H1 (cell line): ENCODE data around the gene B9D1. TPM values are rescaled to one million over a fixed set of nuclear protein-coding genes. Genes with fewer than 3 reads are reported as not detected.
A peak's percentile ranks its signal among the peaks of the same experiment; 100 is the strongest.

Experiments
- CTCF ChIA-PET: fragments of 300-600 bp; sonication (Branson Sonifier 250); formaldehyde crosslinking; loops from one replicate; lab custom pipeline; 2021; ENCODE audit not compliant: partially characterized antibody; lab: Charles Lee
- POLR2A ChIA-PET: fragments of 300-600 bp; sonication (Branson Sonifier 250); formaldehyde crosslinking; loops from one replicate; lab custom pipeline; 2021; ENCODE audit warnings: inconsistent platforms; ENCODE audit not compliant: partially characterized antibody; lab: Charles Lee
- DNase-seq, 2 experiments: peaks; one replicate each; pipeline versions ENCODE4 v3.0.0 to v3.0.0-alpha.2; 2010 to 2022; ENCODE audit warnings: low spot score in 2 of 2, low read depth in 1 of 2, mixed read lengths in 1 of 2
- FAIRE-seq: peaks from 2 replicates; lab custom pipeline; 2011; peaks lifted over from hg19 to GRCh38; lab: Jason Lieb, UNC
- H2AFZ ChIP-seq: 2 replicates; pipeline ENCODE4 v1.8.1; 2012; ENCODE audit warnings: low read length, inconsistent platforms
- H2AK5ac ChIP-seq: 2 replicates; pipeline ENCODE4 v1.6.1; 2013; ENCODE audit warnings: low read depth, low read length
- H2BK120ac ChIP-seq: replicated peaks from 2 replicates; pipeline ENCODE3; 2013; ENCODE audit warnings: low read depth, low read length, inconsistent platforms
- H2BK12ac ChIP-seq: 2 replicates; pipeline ENCODE4 v1.6.1; 2013; ENCODE audit warnings: low read depth, low read length
- H2BK15ac ChIP-seq: 2 replicates; pipeline ENCODE4 v1.6.1; 2013; ENCODE audit warnings: low read length
- H2BK20ac ChIP-seq: 2 replicates; pipeline ENCODE4 v1.6.1; 2013; ENCODE audit warnings: low read length
- H2BK5ac ChIP-seq: 2 replicates; pipeline ENCODE4 v1.6.1; 2013; ENCODE audit warnings: low read depth, low read length
- H3K14ac ChIP-seq: 2 replicates; pipeline ENCODE4 v1.6.1; 2013; ENCODE audit warnings: inconsistent platforms; ENCODE audit not compliant: insufficient read length
- H3K18ac ChIP-seq: 2 replicates; pipeline ENCODE4 v1.6.1; 2013; ENCODE audit warnings: low read length; ENCODE audit errors: extremely low read depth
- H3K23ac ChIP-seq: 2 replicates; pipeline ENCODE4 v1.6.1; 2013; ENCODE audit warnings: inconsistent platforms; ENCODE audit not compliant: insufficient read length
- H3K23me2 ChIP-seq: 2 replicates; pipeline ENCODE4 v1.6.1; 2013; ENCODE audit warnings: low read depth, low read length
- H3K27ac ChIP-seq: 2 replicates; pipeline ENCODE4 v1.6.1; 2011; ENCODE audit warnings: low read depth, low read length, inconsistent platforms
- H3K27me3 ChIP-seq, 4 experiments: replicated peaks in 1 of 4; 1 replicate in 1 of 4; 2 replicates in 3 of 4; pipeline versions ENCODE4 v1.6.1 to v1.8.1; 2011 to 2013; ENCODE audit warnings: low read length in 3 of 4, mild to moderate bottlenecking in 3 of 4, inconsistent platforms in 2 of 4, mixed read lengths in 2 of 4, moderate library complexity in 1 of 4; ENCODE audit not compliant: control insufficient read depth in 3 of 4, insufficient read depth in 3 of 4; ENCODE audit errors: extremely low read depth in 1 of 4
- H3K36me3 ChIP-seq, 4 experiments: 2 replicates each; pipeline versions ENCODE4 v1.6.1 to v1.8.1; 2011 to 2013; ENCODE audit warnings: mild to moderate bottlenecking in 4 of 4, low read length in 3 of 4, moderate library complexity in 2 of 4, control low read depth in 1 of 4, inconsistent platforms in 1 of 4; ENCODE audit not compliant: insufficient read depth in 4 of 4, control insufficient read depth in 2 of 4
- H3K4ac ChIP-seq: replicated peaks from 2 replicates; pipeline ENCODE3; 2013; ENCODE audit warnings: low read length, low read depth, mixed read lengths, inconsistent platforms; ENCODE audit not compliant: insufficient read length
- H3K4me1 ChIP-seq, 4 experiments: replicated peaks in 1 of 4; 1 replicate in 1 of 4; 2 replicates in 3 of 4; pipeline versions ENCODE4 v1.6.1 to v1.8.1; 2011 to 2013; ENCODE audit warnings: low read length in 3 of 4, inconsistent platforms in 2 of 4, mixed read lengths in 1 of 4; ENCODE audit not compliant: insufficient read depth in 4 of 4, control insufficient read depth in 3 of 4
- H3K4me2 ChIP-seq, 2 experiments: 2 replicates each; pipeline versions ENCODE4 v1.6.1 to v1.8.1; 2011 to 2013; ENCODE audit warnings: low read depth in 2 of 2, low read length in 2 of 2, control low read depth in 1 of 2, inconsistent platforms in 1 of 2, mild to moderate bottlenecking in 1 of 2; ENCODE audit not compliant: insufficient read depth in 1 of 2
- H3K4me3 ChIP-seq, 4 experiments: fragments of 200-600, 300-600 bp in 1 of 4; sonication (generic), shearing (Covaris generic), sonication (Bioruptor Twin) in 1 of 4; 2 replicates each; pipeline versions ENCODE4 v1.5.1 to v1.8.1; 2011 to 2016; ENCODE audit warnings: low read length in 4 of 4, low read depth in 3 of 4, control low read depth in 2 of 4, inconsistent platforms in 2 of 4, mild to moderate bottlenecking in 2 of 4, mixed read lengths in 1 of 4, moderate library complexity in 1 of 4; ENCODE audit not compliant: insufficient read depth in 2 of 4; ENCODE audit errors: extremely low read depth in 1 of 4
- H3K56ac ChIP-seq: replicated peaks from 2 replicates; pipeline ENCODE3; 2013; ENCODE audit warnings: low read depth, mild to moderate bottlenecking, mixed read lengths, low read length, inconsistent platforms; ENCODE audit not compliant: insufficient read length
- H3K79me1 ChIP-seq: 2 replicates; pipeline ENCODE4 v1.6.1; 2013; ENCODE audit warnings: low read depth, low read length, control low read depth
- H3K79me2 ChIP-seq, 2 experiments: 2 replicates each; pipeline versions ENCODE4 v1.6.1 to v1.8.1; 2012 to 2013; ENCODE audit warnings: low read length in 2 of 2, mild to moderate bottlenecking in 2 of 2, inconsistent platforms in 1 of 2; ENCODE audit not compliant: insufficient read depth in 2 of 2, control insufficient read depth in 1 of 2
- H3K9ac ChIP-seq, 4 experiments: replicated peaks in 1 of 4; 1 replicate in 1 of 4; 2 replicates in 3 of 4; pipeline versions ENCODE4 v1.6.1 to v1.8.1; 2011 to 2013; ENCODE audit warnings: low read depth in 3 of 4, low read length in 3 of 4, control low read depth in 2 of 4, mild to moderate bottlenecking in 2 of 4, moderate library complexity in 2 of 4, inconsistent platforms in 1 of 4; ENCODE audit errors: extremely low read depth in 1 of 4
- H3K9me3 ChIP-seq, 2 experiments: 2 replicates each; pipeline versions ENCODE4 v1.6.1 to v1.8.1; 2012 to 2013; ENCODE audit warnings: mild to moderate bottlenecking in 2 of 2, moderate library complexity in 2 of 2, control low read depth in 1 of 2, inconsistent platforms in 1 of 2, low read depth in 1 of 2, low read length in 1 of 2, mixed read lengths in 1 of 2; ENCODE audit not compliant: insufficient read depth in 2 of 2
- H4K20me1 ChIP-seq, 2 experiments: replicated peaks in 1 of 2; 2 replicates each; pipeline versions ENCODE3 to v1.8.1; 2011 to 2013; ENCODE audit warnings: inconsistent platforms in 2 of 2, low read length in 2 of 2, mild to moderate bottlenecking in 1 of 2; ENCODE audit not compliant: insufficient read depth in 2 of 2, control insufficient read depth in 1 of 2
- H4K5ac ChIP-seq: 2 replicates; pipeline ENCODE4 v1.6.1; 2013; ENCODE audit warnings: low read length, low read depth, mixed read lengths, inconsistent platforms; ENCODE audit not compliant: insufficient read length
- H4K8ac ChIP-seq: 2 replicates; pipeline ENCODE4 v1.8.0; 2013; ENCODE audit warnings: mild to moderate bottlenecking, moderate library complexity, low read length, inconsistent platforms; ENCODE audit not compliant: insufficient read depth; ENCODE audit errors: extremely low read depth
- H4K91ac ChIP-seq: replicated peaks from 2 replicates; pipeline ENCODE3; 2013; ENCODE audit warnings: low read length, mixed read lengths, inconsistent platforms; ENCODE audit not compliant: insufficient read length
- BCL11A ChIP-seq, 2 experiments: IDR thresholded peaks; one replicate each; pipeline ENCODE4 v1.6.1; 2011; ENCODE audit warnings: low read depth in 2 of 2, low read length in 2 of 2, mild to moderate bottlenecking in 2 of 2
- BRCA1 ChIP-seq: IDR thresholded peaks from 2 replicates; pipeline ENCODE4 v1.6.1; 2012; ENCODE audit warnings: low read depth, low read length, improper control_type of control experiment
- CTCF ChIP-seq, 3 experiments: IDR thresholded peaks; 1 replicate in 2 of 3; 2 replicates in 1 of 3; pipeline versions ENCODE4 v1.5.1 to v1.6.1; 2011; ENCODE audit warnings: low read length in 3 of 3, mild to moderate bottlenecking in 3 of 3, inconsistent platforms in 2 of 3, low read depth in 1 of 3, moderate library complexity in 1 of 3; ENCODE audit not compliant: insufficient read depth in 1 of 3; ENCODE audit errors: control extremely low read depth in 1 of 3
- KDM1A ChIP-seq: fragments of 200-600, 300-600 bp; sonication (generic); IDR thresholded peaks from 2 replicates; pipeline ENCODE4 v1.7.1; 2016; ENCODE audit warnings: mild to moderate bottlenecking, low read length, borderline replicate concordance
- MAFK ChIP-seq: IDR thresholded peaks from 2 replicates; pipeline ENCODE4 v1.6.1; 2012; ENCODE audit warnings: low read depth, mild to moderate bottlenecking, improper control_type of control experiment, low read length
- MAX ChIP-seq: IDR thresholded peaks from 2 replicates; pipeline ENCODE4 v1.6.1; 2012; ENCODE audit warnings: inconsistent platforms
- RAD21 ChIP-seq, 2 experiments: IDR thresholded peaks in 1 of 2; conservative IDR thresholded peaks in 1 of 2; 2 replicates each; pipeline ENCODE4 v1.6.1; 2011; ENCODE audit warnings: low read depth in 2 of 2, low read length in 2 of 2, improper control_type of control experiment in 1 of 2, inconsistent platforms in 1 of 2, mild to moderate bottlenecking in 1 of 2, moderate library complexity in 1 of 2
- SIRT6 ChIP-seq: IDR thresholded peaks from one replicate; pipeline ENCODE4 v1.7.1; 2012; ENCODE audit warnings: low read length, inconsistent platforms
- WGBS, 2 experiments: shearing (Covaris generic) in 1 of 2; methylation state at CpG; one replicate each; pipeline versions ENCODE4 v1.1.6 to v1.1.7; 2013 to 2015; ENCODE audit warnings: low lambda C conversion rate in 2 of 2, mixed read lengths in 2 of 2, inconsistent platforms in 1 of 2, low coverage in 1 of 2, missing lambda C conversion rate in 1 of 2; ENCODE audit not compliant: insufficient replicate concordance in 2 of 2, insufficient coverage in 1 of 2, insufficient read length in 1 of 2; ENCODE audit errors: extremely low coverage in 1 of 2, missing lambda C conversion rate in 1 of 2; 5-methylcytosine and 5-hydroxymethylcytosine counted together
- polyA plus RNA-seq, 7 experiments: library from polyadenylated mRNA; depleted of rRNA in 3 of 7; stranded (reverse) in 5 of 7; unstranded in 2 of 7; fragments of >200 nt in 5 of 7; fragments of 200-250 nt in 2 of 7; gene quantifications; 1 replicate in 5 of 7; 2 replicates in 1 of 7; 4 replicates in 1 of 7; pipeline versions ENCODE4 v1.2.1 to v1.2.3, GENCODE V29; 2011 to 2013; ENCODE audit warnings: missing spikeins in 2 of 7, mixed read lengths in 2 of 7
- total RNA-seq: library from RNA; stranded (reverse); fragmentation: NEBNext Ultra II Directional; extraction: Animal tissue kit (Norgen Biotek cat#: 25700); gene quantifications from 2 replicates; pipeline ENCODE4 v1.2.1, GENCODE V29; 2021

The B9D1 gene
- total and polyA plus RNA-seq, 2 of the 8 experiments (the other 6 are each of a cell fraction or from before 2014, with no cell fraction given): 24.6 to 65.7 TPM

- CTCF ChIA-PET: interaction anchor here (0.6 to 9.8 kb wide), 23 partner anchors 8 to 299 kb away, joined by 3 to 70 read pairs (median 4); partner anchors contain the start of gene MAPK7
These were observed 24.2 kb downstream of the B9D1 start for GRCh38 chr17:19338031-19338990.

More at GRCh38 chr17:19338031-19338990, 24.2 kb downstream of the B9D1 start:
- Histone ChIP-seq H4K5ac (no peak overlapping the region), H2BK5ac (peak overlapping the region; percentile 1; the same call in 1 of the 2 replicates), H4K20me1 (peaks cover 0 to 6% of the 10 kb centered on the region in 2 experiments), H3K23me2 (no peaks in the 10 kb centered on the region), H3K14ac (no peak overlapping the region), H2AFZ (no peak overlapping the region), H2AK5ac (no peak overlapping the region), H2BK20ac (no peak overlapping the region), H3K4me2 (no peak overlapping the region), H3K79me1 (no peaks in the 10 kb centered on the region), H4K91ac (no peak overlapping the region), H3K56ac (no peak overlapping the region), H2BK120ac (no peak overlapping the region)
- TF ChIP-seq CTCF (IDR thresholded peaks at IDR 0.05; ENCODE audit: control extremely low read depth in 1 of 3, insufficient read depth in 1 of 3, low read depth in 1 of 3, low read length in 3 of 3) (peak; percentile 67 to 96 (median 71)), BCL11A (IDR thresholded peaks at IDR 0.05; ENCODE audit: low read depth in 2 of 2, low read length in 2 of 2) (no peak), BRCA1 (no peak), MAX (no peak), MAFK (no peak), RAD21 (IDR thresholded peaks at IDR 0.05 in 1 of 2, conservative IDR thresholded peaks at IDR 0.05 in 1 of 2; ENCODE audit: low read depth in 2 of 2, low read length in 2 of 2) (peak; percentile 46 to 62), KDM1A (no peak), SIRT6 (no peak)
- TF ChIP-seq, all 59 proteins: peak for 2
- Histone ChIP-seq H3K4me3 (no peak overlapping the region), H3K4me1 (peaks cover 4 to 25% (median 15%) of the 10 kb centered on the region in 4 experiments), H3K9ac (no peak overlapping the region), H3K36me3 (no peaks in the 10 kb centered on the region), H3K27me3 (no peaks in the 10 kb centered on the region), H3K27ac (no peak overlapping the region), H2BK12ac (no peak overlapping the region), H3K79me2 (no peaks in the 10 kb centered on the region), H3K23ac (no peak overlapping the region), H3K18ac (no peak overlapping the region), H2BK15ac (no peak overlapping the region), H3K9me3 (no peaks in the 10 kb centered on the region), H4K8ac (no peak overlapping the region), H3K4ac (no peak overlapping the region)
- POLR2A ChIA-PET: interaction anchor here (0.7 to 1.5 kb wide), 11 partner anchors 9 to 70 kb away, joined by 3 to 5 read pairs (median 3); partner anchors contain the start of gene MAPK7
- FAIRE-seq (peak; percentile 62), DNase-seq (peak; percentile 47 to 75)
- WGBS, 2 experiments: 82% methylated on average over 7 of the region's 7 CpGs; no CpG with 5 or more reads in 1 of the 2 experiments
